DMS53 treated with DMSO at 0.1 percent for 48 hours (cell line): ENCODE data around the gene CCDC107.
"Not testable (repeated sequence)": the region's sequence is repeated elsewhere in the genome, so short reads cannot be mapped to it uniquely, and the experiment has no call there.

ENCODE experiments used
- DNase-seq: peaks from one replicate; lab custom pipeline; 2025; ENCODE audit not compliant: unreplicated experiment; lab: John Stamatoyannopoulos, UW

Gene CCDC107

DNA sequence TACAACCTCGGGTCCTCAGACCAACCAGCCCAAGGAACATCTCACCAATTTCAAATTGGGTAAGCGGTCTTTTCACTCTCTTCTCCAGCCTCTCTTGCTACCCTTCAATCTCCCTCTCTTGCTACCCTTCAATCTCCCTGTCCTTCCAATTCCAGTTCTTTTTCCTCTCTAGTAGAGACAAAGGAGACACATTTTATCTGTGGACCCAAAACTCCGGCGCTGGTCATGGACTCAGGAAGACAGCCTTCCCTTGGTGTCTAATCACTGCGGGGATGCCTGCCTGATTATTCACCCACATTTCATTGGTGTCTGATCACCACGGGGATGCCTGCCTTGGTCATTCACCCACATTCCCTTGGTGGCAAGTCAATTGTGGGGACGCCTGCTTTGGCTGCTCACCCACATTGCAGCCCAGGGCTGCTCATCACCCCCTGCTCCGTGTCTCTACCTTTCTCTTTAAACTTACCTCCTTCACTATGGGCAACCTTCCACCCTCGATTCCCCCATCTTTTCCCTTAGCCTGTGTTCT lies 20.6 kb upstream of the CCDC107 start:
- not testable (repeated sequence) for DNase-seq

DNA sequence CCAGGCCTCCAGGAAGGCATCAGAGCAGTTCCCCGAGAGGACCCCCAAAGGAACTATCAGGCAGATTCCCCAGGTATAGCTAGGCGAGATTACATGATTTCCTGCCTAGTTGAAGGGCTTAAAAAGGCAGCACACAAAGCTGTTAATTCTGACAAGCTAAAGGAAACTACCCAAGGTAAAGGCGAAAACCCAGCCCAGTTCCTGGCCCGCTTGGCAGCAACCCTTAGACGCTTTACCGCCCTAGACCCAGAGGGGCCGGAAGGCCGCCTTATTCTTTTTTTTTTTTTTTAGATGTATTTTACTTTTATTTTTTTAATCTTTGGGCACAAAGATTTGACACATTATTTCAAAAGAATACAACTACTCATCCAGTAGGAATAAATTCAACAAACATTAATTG lies 19.3 kb upstream of the CCDC107 start:
- DNase-seq = not testable (repeated sequence)

DNA sequence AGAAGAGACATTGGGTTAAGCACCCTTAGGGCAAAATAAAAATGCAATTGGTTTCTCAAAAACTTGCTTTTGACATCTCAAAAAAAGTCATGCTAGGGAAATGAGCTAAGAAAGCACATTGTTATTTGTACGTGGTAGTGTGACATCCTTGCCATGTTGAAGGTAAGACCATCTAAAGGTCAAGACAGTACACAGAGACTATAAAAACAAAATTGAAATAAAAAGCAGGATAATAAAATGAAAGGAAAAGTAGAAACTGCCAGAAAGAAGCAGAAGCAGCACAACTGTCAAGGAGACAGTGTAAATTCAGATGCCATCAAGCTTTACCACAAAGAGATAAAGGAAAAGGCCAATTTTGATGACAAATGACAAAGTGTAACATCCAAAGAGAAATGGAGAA lies 18.9 kb upstream of the CCDC107 start:
- DNase-seq = not testable (repeated sequence)

DNA sequence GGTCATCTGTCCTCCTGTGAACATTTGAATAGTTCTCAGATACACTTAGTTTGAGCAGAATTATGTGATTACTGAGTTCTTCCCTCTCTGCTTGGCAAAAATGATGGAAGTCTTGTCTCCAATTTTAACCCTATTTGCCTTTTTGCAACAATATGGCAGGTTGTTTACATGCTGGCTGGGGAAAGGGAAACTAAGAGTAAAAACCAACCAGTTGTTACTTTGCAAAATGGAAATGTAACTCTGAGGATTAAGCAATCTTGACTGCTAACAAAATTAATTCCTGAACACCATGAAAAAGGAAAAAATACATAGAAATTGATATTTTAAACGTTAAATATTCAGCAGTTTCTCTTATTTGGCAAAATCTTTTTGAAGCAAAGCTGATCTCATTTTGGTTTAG lies 18.5 kb upstream of the CCDC107 start:
- DNase-seq = no peak

DNA sequence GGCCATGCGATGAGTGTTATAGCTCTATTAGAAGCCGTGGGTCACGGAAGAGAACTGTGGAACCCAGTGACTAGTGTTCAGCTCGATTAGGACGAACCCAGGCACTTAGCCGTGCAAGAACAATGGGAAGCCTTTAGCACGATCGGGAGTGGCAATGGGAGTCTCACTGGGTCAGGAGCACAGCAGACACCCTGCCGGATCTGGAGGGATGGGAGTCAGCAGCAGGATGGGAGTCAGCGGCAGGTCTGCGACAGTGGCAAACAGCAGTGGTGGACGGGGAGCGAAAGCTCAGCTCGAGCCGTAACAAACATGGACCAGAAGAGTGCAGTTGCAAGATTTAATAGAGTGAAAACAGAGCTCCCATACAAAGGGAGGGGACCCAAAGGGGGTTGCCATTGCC lies 17.7 kb upstream of the CCDC107 start:
- DNase-seq = not testable (repeated sequence)

DNA sequence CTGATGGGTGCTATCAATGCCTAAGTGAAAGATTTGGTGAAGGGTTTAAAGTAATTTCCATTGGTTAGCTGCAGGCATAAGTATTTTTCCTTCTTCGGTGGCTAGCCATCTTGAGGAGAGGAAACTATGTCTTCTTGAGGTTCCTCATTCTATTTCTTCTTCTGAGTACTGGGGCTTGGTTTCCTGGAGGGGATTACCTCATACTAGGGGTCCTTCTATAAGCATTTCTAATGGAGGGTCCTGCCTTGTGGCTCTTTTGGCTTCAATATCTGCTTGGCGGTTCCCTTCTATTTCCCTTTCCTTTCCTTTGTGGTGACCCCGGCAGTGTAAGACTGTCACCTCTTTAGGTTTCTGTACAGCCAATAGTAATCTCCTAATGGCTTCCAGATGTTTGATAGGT lies 16.6 kb upstream of the CCDC107 start:
- not testable (repeated sequence) for DNase-seq

DNA sequence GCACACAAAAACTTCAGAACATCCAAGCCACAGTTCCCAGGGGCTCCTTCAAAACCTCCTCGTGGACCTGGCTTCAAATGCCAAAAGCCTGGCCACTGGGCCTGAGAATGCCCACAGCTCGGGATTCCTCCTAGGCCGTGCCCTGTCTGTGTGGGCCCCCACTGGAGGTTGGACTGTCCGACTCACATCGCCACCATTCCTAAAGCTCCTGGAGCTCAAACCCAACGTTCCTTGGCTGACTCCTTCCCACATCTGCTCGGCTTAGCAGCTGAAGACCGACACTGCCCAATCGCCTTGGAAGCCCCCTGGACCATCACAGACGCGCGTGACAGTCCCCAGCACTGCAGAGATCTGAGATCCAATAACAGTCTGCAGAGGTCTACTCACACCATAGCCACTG lies 15.0 kb upstream of the CCDC107 start:
- DNase-seq = no peak

DNA sequence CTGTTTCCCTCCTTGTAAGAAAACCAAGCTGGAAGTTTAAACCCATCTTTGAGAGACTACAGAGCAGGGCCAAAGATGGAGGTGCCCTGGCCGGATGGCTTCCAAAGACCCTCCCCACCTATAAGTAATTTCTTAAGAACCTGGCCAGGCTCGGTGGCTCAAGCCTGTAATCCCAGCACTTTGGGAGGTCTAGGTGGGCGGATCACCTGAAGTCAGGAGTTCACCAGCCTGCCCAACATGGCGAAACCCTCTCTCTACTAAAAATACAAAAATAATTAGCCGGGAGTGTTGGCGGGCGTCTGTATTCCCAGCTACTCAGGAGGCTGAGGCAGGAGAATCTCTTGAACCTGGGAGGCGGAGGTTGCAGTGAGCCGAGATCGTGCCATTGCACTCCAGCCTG lies 12.4 kb upstream of the CCDC107 start:
- DNase-seq = not testable (repeated sequence)

DNA sequence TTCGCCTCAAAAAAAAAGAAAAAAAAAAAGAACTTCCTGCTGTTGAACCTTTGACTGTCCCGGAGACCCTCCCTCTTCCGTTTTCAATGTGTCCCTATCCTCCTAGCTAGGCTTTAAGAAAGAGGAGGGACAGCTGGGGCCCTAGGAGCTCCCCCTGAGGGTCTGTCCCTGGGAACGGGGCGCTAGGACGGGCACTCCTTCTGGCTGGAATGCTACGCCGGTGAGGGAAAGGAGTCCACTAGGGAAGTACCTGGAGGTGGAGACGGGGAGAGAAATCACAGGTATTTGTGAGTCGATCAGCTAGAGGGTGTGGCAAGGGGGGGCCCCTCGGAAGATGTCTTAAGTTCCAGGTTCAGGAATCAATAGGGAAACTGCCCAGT lies 11.9 kb upstream of the CCDC107 start:
- no peak for DNase-seq

DNA sequence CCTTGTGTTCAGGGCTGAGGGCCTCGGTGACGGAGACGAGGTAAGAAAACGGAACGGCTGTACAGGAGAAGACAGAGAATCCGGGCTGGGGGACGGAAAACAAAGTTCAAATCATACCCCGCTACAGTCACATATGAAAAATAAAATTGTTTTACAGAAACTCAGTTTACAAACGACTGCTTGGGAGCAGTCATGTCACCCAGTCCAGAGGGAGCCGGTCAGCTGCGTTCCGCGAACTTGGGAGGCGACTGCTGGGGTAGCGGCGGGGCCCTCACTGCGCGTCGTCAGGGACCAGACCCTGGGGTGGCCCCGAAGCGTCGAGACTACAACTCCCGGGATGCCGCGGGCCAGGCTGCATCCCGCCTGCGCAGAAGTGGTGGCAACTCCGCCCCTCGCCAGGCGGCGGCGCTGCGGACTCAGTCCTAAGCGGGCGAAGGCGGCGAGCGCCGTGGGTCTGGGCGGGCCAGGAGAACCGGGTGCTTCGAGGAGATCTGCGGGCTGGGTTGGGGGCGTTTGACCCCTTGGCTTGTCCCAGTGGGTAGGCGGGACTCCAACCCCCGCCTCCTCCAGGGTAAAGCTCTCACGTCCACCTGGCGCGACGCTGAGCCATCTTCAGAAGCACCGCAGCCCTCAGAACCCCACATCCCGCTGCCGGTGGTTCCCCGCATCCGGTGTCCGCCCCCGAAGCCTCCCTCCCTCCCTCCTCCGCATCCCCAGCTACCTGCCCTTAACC lies 11.4 kb upstream of the CCDC107 start:
- DNase-seq = peak; percentile 61

DNA sequence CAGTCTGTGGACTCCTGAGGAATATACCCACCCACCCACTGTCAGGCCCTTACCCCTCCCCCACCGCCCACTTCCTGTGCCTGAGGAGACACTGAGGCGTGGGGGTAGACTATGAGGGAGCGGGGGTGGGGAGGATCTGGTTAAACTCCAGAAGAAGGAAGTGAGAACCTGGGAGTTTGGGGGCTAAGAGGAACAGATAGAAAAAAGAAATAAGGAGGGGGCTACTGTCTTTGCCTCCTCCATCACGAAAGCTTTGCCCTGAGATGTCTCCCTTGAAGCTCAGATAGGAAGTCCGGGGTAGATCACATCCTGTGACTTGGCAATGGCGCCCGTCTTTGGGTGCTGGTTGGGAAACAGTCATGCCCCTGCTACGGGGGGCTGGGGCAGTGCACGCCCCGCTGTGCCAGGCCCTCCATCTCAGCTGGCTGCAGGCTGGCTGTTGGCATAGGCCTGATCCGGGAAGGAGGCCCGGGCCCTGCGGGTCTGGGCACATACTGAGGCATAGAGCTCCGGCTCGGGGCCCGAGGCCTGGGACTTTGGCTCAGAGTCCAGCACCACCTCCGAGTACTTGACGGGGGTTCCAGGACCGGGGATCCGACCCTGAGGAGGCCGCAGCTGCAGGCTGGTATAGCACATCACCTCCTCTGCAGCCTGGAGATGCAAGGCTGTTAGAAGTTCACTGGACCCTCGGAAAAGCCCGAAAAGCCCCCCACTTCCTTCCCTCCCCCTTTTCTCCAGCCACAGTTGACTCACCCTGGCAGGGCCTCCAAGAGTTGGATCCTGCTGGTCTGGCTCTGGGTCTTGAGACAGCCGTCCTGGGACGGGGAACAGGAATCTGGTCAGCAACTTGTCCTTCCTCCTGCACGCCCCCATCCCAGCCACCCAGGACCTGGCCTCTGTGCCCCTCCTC lies 8.4 kb upstream of the CCDC107 start:
- no peak for DNase-seq

DNA sequence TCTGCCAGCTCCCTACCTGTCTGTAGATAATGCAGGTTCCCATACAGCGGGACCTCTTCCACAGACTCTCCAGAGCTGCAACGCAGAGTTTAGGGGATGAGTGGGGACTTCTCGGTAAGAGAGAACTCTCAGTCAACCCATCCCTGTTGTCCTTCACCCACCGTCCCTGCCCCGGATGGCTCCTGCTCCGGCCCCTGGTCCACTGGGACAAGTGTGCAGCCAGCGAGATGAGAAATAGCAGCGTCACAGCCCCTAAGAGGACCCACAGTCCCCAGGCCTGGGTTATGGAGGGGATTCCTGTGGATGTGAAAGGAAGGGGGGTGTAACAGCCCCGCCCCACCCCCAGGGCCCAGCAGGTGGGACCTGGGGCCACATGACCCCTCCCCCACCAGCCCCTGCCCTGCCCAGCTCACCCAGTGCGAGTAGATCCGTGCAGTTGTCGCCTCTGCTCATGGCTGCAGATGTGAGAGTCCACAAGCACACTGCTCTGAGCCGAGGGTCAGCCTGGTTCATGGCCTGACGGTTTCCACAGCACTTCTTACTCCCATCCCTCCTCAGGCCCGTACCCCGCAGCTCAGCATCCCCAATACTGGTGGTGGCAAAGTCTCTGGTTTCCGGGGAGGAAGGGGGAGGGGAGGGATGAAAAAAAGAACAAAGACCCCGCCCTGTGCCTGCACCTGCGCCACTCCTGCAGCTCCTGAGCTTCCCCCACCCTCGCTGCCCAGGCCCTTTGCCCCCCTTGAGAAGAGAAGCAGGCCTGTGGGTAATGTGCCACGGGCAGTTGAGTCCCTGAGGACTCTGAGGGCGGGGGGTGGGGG lies 7.5 kb upstream of the CCDC107 start, which contains the start of gene SIT1:
SIT1 (minus strand) TSS at position 591 of the 818 bp plus-strand sequence; CDS start at position 513, 78 bp downstream.
- no peak for DNase-seq

DNA sequence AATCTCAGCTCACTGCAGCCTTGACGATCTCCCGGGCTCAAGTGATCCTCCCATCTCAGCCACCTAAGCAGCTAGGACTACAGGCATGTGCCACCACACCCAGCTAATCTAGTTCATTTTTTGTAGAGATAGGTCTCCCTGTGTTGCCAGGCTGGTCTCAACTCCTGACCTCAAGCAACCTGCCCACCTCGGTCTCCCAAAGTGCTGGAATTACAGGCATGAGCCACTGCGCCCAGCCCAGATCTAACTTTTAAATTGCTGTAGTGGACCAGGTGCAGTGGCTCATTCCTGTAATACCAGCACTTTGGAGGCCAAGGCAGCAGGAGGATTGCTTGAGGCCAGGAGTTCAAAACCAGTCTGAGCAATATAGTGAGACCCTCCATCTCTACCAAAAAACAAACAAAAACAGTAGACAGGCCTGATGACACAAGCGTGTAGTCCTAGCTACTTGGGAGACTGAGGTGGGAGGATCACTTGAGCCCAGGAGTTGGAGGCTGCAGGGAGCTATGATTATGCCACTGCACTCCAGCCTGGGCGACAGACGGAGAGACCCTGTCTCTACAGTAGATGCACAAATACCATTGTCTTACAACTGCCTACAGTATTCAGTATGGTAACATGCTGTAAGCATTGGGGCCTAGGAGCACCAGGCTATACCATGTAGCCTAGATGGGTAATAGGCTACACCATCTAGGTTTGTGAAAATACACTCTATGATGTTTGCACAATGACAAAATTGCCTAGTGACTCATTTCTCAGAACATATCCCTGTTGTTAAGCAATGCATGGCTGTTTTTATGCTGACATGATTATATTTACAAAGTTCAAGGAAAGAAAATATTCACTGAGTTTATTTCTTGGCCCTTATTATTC lies 5.9 kb upstream of the CCDC107 start:
- peak; percentile 54 for DNase-seq

DNA sequence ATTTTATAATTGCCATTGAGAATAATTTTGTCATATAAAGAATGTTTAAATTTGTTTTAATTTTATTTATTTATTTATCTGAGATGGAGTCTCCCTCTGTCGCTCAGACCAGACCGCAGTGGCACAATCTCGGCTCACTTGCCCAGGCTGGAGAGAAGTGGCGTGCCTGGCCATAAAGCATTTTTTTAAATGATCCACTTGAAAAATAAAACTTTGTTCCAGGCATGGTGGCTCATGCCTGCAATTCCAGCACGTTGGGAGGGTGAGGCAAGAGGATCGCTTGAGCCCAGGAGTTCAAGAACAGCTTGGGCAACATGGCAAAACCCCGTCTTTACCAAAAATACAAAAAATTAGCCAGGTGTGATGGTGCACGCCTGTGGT lies 5.3 kb upstream of the CCDC107 start:
- no peak for DNase-seq

DNA sequence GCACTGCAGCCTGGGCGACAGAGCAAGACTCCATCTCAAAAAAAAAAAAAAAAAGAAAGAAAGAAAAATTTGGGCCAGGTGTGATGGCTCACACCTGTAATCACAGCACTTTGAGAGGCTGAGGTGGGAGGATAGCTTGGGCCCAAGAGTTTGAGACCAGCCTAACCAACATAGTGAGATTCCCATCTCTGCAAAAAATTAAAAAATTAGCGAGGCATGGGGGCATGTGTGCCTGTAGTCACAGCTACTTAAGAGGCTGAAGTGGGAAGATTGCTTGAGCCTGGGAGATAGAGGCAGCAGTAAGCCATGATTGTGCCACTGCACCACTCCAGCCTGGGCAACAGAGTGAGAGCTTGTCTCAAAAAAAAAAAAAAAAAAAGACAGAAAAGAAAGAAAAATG lies 4.5 kb upstream of the CCDC107 start:
- no peak for DNase-seq

DNA sequence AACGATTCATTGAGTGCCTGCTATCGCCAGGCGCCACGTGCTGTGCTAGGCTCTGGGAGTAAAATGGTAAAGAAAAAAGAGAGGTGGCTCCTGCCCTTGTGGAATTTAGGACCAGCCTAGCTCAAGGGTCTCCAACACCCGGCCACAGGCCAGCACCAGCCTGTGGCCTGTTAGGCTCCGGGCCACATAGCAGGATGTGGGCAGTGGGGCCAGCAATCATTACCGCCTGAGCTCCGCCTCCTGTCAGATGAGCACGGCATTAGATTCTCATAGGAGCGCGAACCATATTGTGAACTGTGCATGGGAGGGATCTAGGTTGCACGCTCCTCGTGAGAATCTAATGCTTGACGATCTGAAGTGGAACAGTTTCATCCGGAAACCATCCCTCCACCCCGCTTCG lies 1.7 kb upstream of the CCDC107 start:
- DNase-seq = no peak

DNA sequence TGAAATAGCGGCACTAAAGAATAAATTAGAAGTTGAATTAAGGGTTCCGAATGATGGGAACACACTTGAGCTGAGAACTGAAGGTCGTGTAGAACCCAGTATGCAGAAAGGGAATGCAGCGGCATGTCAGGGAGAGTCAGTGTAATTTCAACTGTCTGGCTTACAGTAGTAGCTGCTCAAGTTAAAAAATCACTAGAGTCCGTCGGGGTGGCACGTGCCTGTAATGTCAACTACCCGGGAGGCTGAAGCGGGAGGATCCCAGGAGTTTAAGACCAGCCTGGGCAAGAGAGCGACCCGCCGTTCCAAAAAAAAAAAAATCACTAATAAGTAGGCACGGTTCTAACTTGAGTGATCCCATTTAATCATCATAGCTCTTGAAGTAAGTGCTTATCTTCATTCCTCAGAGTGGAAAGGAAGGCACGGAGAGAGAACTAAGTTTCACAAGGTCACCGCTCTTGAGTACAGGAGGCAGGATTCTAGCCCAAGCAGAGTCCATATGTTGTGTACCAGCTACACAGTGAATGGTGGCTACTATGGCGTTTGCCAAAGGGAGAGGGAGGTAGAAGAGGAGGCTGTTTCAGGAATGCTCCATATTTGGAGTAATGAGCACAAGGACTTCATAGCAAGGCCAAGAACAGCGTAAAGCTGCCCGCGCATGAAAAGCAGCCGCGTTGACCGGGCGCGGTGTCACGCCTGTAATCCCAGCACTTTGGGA lies 1.1 kb upstream of the CCDC107 start:
- peak; percentile 38 for DNase-seq

DNA sequence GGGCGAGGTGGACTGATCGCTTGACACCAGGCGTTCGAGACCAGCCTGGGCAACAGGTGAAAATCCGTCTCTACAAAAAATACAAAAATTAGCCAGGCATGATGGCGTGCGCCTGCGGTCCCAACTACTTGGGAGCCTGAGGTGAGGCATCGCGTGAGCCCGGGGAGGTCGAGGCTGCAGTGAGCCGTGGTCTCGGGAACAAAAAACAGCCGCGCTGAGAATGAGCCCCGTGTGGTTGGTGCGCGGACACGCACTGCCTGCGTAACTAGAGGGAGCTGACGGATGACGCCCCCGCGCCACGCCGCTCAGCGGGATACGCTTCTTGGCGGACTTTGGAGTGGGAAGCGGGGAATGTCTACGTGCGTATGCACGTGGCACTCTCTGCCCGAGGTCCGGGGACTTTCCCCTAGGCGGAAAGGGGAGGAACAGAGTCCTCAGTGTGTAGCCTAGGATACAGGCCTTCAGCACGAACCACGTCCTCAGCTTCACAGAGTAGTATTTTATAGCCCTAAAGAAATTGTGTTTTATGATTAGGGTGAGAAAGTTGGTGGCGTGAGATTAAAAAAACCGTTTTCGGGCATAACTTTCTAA lies 451 bp upstream of the CCDC107 start, which contains the start of gene RMRP:
RMRP (minus strand) TSS at position 474 of the 591 bp plus-strand sequence.
- peak; percentile 91 for DNase-seq

DNA sequence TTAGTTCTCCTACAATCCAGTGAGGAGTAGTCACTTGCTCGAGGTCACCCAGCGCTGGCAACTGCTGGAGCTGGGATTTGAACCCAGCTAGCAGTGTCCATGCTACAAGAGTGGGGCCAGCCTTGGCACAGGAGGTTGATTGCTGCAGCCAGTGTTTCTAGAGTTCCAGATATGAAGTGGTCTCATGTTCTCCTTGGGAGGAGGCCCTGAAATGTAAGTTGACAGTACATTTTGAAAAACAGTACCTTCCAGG lies 802 bp downstream of the CCDC107 start:
- DNase-seq = no peak
